B cell (primary cell): ENCODE results near the gene QRICH2.

Experiments used
- EZH2 ChIP-seq: IDR thresholded peaks from 2 replicates; pipeline ENCODE4 v1.6.1; 2012; ENCODE audit warnings: borderline replicate concordance, low read depth, mild to moderate bottlenecking, moderate library complexity, low read length; ENCODE audit not compliant: insufficient read depth, poor library complexity, severe bottlenecking
- TF ChIP-seq, protein P1 (sequence below): fragments of 200-600 bp; IDR thresholded peaks from one replicate; pipeline ENCODE4 v1.8.0; 2022; ENCODE audit warnings: antibody characterized with exemption, mild to moderate bottlenecking

- TF ChIP-seq, protein P1, sequence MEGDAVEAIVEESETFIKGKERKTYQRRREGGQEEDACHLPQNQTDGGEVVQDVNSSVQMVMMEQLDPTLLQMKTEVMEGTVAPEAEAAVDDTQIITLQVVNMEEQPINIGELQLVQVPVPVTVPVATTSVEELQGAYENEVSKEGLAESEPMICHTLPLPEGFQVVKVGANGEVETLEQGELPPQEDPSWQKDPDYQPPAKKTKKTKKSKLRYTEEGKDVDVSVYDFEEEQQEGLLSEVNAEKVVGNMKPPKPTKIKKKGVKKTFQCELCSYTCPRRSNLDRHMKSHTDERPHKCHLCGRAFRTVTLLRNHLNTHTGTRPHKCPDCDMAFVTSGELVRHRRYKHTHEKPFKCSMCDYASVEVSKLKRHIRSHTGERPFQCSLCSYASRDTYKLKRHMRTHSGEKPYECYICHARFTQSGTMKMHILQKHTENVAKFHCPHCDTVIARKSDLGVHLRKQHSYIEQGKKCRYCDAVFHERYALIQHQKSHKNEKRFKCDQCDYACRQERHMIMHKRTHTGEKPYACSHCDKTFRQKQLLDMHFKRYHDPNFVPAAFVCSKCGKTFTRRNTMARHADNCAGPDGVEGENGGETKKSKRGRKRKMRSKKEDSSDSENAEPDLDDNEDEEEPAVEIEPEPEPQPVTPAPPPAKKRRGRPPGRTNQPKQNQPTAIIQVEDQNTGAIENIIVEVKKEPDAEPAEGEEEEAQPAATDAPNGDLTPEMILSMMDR: no peak
- TF ChIP-seq EZH2: no peak
Measured at GRCh38 chr17:76350463-76350862, 42.4 kb upstream of the QRICH2 start.
